IPS-18a (cell line): Measurements from ENCODE around the gene FOXN3.

Source experiments
- H3K27ac ChIP-seq: one replicate; pipeline ENCODE4 v1.5.1; 2013; ENCODE audit warnings: low read length
- H3K27me3 ChIP-seq: one replicate; pipeline ENCODE4 v1.6.1; 2013; ENCODE audit warnings: mild to moderate bottlenecking, low read length; ENCODE audit not compliant: control insufficient read depth, insufficient read depth
- H3K36me3 ChIP-seq: one replicate; pipeline ENCODE4 v1.6.1; 2013; ENCODE audit warnings: low read depth, low read length; ENCODE audit not compliant: control insufficient read depth
- H3K4me1 ChIP-seq: one replicate; pipeline ENCODE4 v1.6.1; 2013; ENCODE audit warnings: low read depth, low read length; ENCODE audit not compliant: control insufficient read depth
- H3K4me3 ChIP-seq: one replicate; pipeline ENCODE4 v1.5.1; 2013; ENCODE audit warnings: low read length
- H3K9ac ChIP-seq: one replicate; pipeline ENCODE4 v1.6.1; 2013; ENCODE audit warnings: mild to moderate bottlenecking, low read length, moderate library complexity
- H3K9me3 ChIP-seq: one replicate; pipeline ENCODE4 v1.6.1; 2013; ENCODE audit warnings: low read depth, low read length; ENCODE audit not compliant: control insufficient read depth

Gene FOXN3

DNA sequence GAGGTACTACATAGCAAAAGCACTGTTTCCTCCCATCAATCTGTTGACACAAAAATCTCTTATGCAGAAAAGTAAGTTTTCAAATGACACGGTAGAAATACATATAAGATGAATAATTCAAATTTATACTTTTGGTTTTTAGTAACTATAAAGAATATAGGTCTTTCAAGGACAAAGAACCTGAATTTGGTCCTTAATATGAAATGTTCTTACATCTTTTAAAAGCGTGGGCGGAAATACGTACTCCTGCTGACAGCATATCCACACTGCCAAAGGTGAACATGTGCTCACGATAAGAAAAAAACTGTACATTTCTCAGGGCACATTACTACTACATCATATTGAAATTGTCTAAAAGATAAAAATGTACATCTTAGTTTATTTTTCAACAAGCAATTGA, 127.6 kb downstream of the FOXN3 start:
- no peak overlapping the region for H3K27ac ChIP-seq
- no peak overlapping the region for H3K4me3 ChIP-seq
- H3K27me3 ChIP-seq, result no peaks in the 10 kb centered on the region
- peaks cover 24% of the 10 kb centered on the region for H3K4me1 ChIP-seq
- peaks cover 12% of the 10 kb centered on the region for H3K36me3 ChIP-seq
- no peak overlapping the region for H3K9ac ChIP-seq
- no peaks in the 10 kb centered on the region for H3K9me3 ChIP-seq

GRCh38 chr14:89288114-89288513, 128.9 kb downstream of the FOXN3 start:
- Histone ChIP-seq H3K27me3 (no peaks in the 10 kb centered on the region), H3K9me3 (no peaks in the 10 kb centered on the region), H3K4me3 (no peak overlapping the region), H3K9ac (no peak overlapping the region), H3K27ac (no peak overlapping the region), H3K4me1 (peaks cover 10% of the 10 kb centered on the region), H3K36me3 (peaks cover 12% of the 10 kb centered on the region)

- Histone ChIP-seq H3K9me3 (no peaks in the 10 kb centered on the region), H3K27ac (no peak overlapping the region), H3K9ac (no peak overlapping the region), H3K27me3 (no peaks in the 10 kb centered on the region), H3K4me3 (no peak overlapping the region), H3K4me1 (no peaks in the 10 kb centered on the region), H3K36me3 (peaks cover 10% of the 10 kb centered on the region)
Measured at GRCh38 chr14:89284333-89285058, 132.5 kb downstream of the FOXN3 start.

- H3K27ac ChIP-seq, result no peak overlapping the region
- H3K4me3 ChIP-seq, result no peak overlapping the region
- no peak overlapping the region for H3K9ac ChIP-seq
- H3K27me3 ChIP-seq, result no peaks in the 10 kb centered on the region
- no peaks in the 10 kb centered on the region for H3K9me3 ChIP-seq
- no peaks in the 10 kb centered on the region for H3K4me1 ChIP-seq
- H3K36me3 ChIP-seq, result peaks cover 10% of the 10 kb centered on the region
Measured at GRCh38 chr14:89283327-89284060, 133.5 kb downstream of the FOXN3 start.

DNA sequence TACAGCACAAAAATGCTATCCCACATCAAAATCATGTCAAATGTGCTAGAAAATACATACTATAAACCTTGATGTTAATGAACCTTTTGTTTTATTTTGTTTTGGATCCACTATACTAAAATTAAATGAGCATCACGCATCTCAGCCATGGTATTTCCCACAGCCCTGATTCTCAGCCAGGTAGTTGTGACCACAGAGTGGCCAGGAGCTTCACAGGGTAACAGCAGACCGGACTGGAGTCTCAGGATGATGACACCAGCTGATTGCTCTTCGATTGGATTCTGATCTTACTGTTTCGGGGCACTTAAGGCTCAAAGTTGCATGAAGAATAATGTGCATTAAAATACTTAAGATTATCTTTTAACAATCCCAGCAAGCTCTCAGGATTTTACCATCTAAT, 134.8 kb downstream of the FOXN3 start:
- Histone ChIP-seq H3K4me1 (no peaks in the 10 kb centered on the region), H3K27ac (no peak overlapping the region), H3K36me3 (peaks cover 10% of the 10 kb centered on the region), H3K9me3 (no peaks in the 10 kb centered on the region), H3K4me3 (no peak overlapping the region), H3K9ac (no peak overlapping the region), H3K27me3 (no peaks in the 10 kb centered on the region)

DNA sequence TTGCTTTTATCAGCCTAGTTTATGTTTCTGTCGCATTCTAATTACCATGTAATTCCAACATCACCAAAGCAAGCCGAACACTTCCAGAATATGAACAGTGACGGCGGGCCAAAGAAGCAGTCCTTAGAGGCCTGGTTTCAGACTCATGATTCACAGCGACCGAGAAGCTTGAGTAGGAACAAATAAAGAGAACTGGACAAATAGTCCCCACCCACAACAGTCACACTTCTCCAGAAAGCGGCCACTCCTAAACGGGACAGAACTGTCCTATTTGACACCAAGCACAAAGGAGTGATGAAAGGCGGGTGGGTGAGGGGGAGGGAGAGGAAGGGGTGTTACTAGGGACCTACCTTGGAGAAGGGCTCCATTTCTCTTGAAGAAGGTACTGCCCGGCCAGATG, 136.4 kb downstream of the FOXN3 start:
- no peak overlapping the region for H3K4me3 ChIP-seq
- peaks cover 10% of the 10 kb centered on the region for H3K36me3 ChIP-seq
- H3K4me1 ChIP-seq, result no peaks in the 10 kb centered on the region
- no peaks in the 10 kb centered on the region for H3K27me3 ChIP-seq
- no peaks in the 10 kb centered on the region for H3K9me3 ChIP-seq
- no peak overlapping the region for H3K27ac ChIP-seq
- no peak overlapping the region for H3K9ac ChIP-seq

- Histone ChIP-seq H3K9me3 (no peaks in the 10 kb centered on the region), H3K4me1 (no peaks in the 10 kb centered on the region), H3K9ac (no peak overlapping the region), H3K4me3 (no peak overlapping the region), H3K36me3 (peaks cover 10% of the 10 kb centered on the region), H3K27ac (no peak overlapping the region), H3K27me3 (no peaks in the 10 kb centered on the region)
Measured at GRCh38 chr14:89279649-89280232, 137.3 kb downstream of the FOXN3 start.

DNA sequence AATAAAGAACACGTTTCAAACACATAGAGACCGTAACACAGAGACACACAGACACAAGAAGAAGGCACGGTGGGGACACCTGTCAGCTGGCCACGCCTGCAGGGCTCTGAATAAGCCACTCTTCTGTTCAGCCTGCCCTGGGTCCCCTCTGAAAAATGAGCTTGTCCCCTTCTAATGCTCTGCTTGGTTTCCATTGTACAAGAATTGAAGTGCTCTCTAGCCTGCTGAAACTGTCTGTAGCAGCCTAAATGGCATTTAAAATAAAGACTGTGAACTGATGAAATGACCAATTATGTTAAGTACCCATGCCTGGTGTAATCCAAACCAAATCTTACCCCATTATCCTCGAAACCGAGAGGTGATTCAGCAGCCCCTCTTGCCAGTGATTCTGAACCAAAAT, 139.8 kb downstream of the FOXN3 start:
- Histone ChIP-seq H3K4me1 (no peaks in the 10 kb centered on the region), H3K27me3 (no peaks in the 10 kb centered on the region), H3K9me3 (no peaks in the 10 kb centered on the region), H3K9ac (no peak overlapping the region), H3K4me3 (no peak overlapping the region), H3K27ac (no peak overlapping the region), H3K36me3 (peaks cover 6% of the 10 kb centered on the region)

GRCh38 chr14:89276424-89276975, 140.5 kb downstream of the FOXN3 start:
- no peaks in the 10 kb centered on the region for H3K9me3 ChIP-seq
- H3K4me1 ChIP-seq, result no peaks in the 10 kb centered on the region
- H3K27ac ChIP-seq, result no peak overlapping the region
- H3K27me3 ChIP-seq, result no peaks in the 10 kb centered on the region
- H3K9ac ChIP-seq, result no peak overlapping the region
- H3K36me3 ChIP-seq, result peaks cover 6% of the 10 kb centered on the region
- no peak overlapping the region for H3K4me3 ChIP-seq

GRCh38 chr14:89270439-89271227, 146.4 kb downstream of the FOXN3 start:
- Histone ChIP-seq H3K4me3 (no peak overlapping the region), H3K36me3 (peaks cover 4% of the 10 kb centered on the region), H3K4me1 (peaks cover 21% of the 10 kb centered on the region), H3K27me3 (no peaks in the 10 kb centered on the region), H3K9ac (no peak overlapping the region), H3K9me3 (no peaks in the 10 kb centered on the region), H3K27ac (no peak overlapping the region)

- Histone ChIP-seq H3K27me3 (no peaks in the 10 kb centered on the region), H3K27ac (no peak overlapping the region), H3K4me3 (no peak overlapping the region), H3K9me3 (no peaks in the 10 kb centered on the region), H3K36me3 (peaks cover 7% of the 10 kb centered on the region), H3K4me1 (peaks cover 21% of the 10 kb centered on the region), H3K9ac (no peak overlapping the region)
Measured at GRCh38 chr14:89269404-89269803, 147.6 kb downstream of the FOXN3 start.
